ENCODE measurements around the gene FAM184B.
"Not testable (repeated sequence)": the region's sequence is repeated elsewhere in the genome, so short reads cannot be mapped to it uniquely, and the experiment has no call there.

The FAM184B gene

DNA sequence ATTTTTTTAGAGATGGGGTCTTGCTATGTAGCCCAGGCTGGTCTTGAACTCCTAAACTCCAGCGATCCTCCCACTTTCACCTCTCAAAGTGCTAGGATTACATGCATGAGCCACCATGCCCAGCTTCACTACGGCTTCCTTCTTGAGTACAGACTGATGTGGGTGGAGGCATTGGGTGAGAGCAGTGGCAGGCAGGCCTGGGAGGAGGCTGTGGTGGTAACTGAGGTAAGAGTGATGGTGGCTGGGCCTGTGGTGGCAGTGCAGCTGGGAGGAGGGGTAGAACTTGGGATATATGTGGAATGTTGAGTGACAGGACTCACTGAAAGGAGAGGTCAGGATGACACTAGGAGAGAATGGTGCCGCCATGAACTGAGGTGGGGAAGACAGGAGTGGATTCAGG, 86.1 kb downstream of the FAM184B start:
- no peak for DNase-seq (ENCODE audit: extremely low read depth, low read depth)
- no peak for TF ChIP-seq CTCF (IDR thresholded peaks at IDR 0.05; ENCODE audit: low read depth, low read length, missing control alignments)

DNA sequence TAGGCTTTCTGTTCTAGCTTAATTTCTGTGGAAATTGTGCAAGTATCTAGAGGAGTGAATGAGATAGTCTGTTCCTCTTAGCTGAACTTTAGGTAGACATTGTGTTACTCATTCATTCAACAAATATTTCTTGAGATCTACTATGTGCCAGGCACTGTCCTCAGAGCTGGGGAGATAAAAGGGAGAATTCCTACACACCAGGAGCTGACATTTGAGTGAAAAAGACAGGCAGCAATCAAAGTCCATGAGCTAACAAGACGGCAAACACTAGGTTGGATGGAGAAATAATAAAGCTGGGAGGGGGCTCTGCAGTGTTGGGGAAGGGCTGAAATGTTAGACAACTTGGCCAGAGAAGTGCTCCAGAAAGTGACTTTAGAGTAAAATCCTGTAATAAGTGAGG, 86.9 kb downstream of the FAM184B start:
- no peak for TF ChIP-seq CTCF (IDR thresholded peaks at IDR 0.05; ENCODE audit: low read depth, low read length, missing control alignments)
- no peak for DNase-seq (ENCODE audit: extremely low read depth, low read depth)
- no peak overlapping the region for H3K4me3 ChIP-seq (replicated peaks; ENCODE audit: low read depth, low read length)

More for the DNA sequence above, 86.1 kb downstream of the FAM184B start:
- no peak overlapping the region for H3K4me3 ChIP-seq (replicated peaks; ENCODE audit: low read depth, low read length)

GRCh38 chr4:17690898-17691297, 90.5 kb downstream of the FAM184B start:
- no peak for DNase-seq (ENCODE audit: extremely low read depth, low read depth)
- no peak for TF ChIP-seq CTCF (IDR thresholded peaks at IDR 0.05; ENCODE audit: low read depth, low read length, missing control alignments)
- no peak overlapping the region for H3K4me3 ChIP-seq (replicated peaks; ENCODE audit: low read depth, low read length)

- DNase-seq (ENCODE audit: extremely low read depth, low read depth) = no peak
- no peak for TF ChIP-seq CTCF (IDR thresholded peaks at IDR 0.05; ENCODE audit: low read depth, low read length, missing control alignments)
These were observed 91.3 kb downstream of the FAM184B start for GRCh38 chr4:17690135-17690534.

GRCh38 chr4:17688011-17688441, 93.4 kb downstream of the FAM184B start:
- no peak for TF ChIP-seq CTCF (IDR thresholded peaks at IDR 0.05; ENCODE audit: low read depth, low read length, missing control alignments)
- no peak for DNase-seq (ENCODE audit: extremely low read depth, low read depth)
- no peak overlapping the region for H3K4me3 ChIP-seq (replicated peaks; ENCODE audit: low read depth, low read length)

More at GRCh38 chr4:17690135-17690534, 91.3 kb downstream of the FAM184B start:
- no peak overlapping the region for H3K4me3 ChIP-seq (replicated peaks; ENCODE audit: low read depth, low read length)

DNA sequence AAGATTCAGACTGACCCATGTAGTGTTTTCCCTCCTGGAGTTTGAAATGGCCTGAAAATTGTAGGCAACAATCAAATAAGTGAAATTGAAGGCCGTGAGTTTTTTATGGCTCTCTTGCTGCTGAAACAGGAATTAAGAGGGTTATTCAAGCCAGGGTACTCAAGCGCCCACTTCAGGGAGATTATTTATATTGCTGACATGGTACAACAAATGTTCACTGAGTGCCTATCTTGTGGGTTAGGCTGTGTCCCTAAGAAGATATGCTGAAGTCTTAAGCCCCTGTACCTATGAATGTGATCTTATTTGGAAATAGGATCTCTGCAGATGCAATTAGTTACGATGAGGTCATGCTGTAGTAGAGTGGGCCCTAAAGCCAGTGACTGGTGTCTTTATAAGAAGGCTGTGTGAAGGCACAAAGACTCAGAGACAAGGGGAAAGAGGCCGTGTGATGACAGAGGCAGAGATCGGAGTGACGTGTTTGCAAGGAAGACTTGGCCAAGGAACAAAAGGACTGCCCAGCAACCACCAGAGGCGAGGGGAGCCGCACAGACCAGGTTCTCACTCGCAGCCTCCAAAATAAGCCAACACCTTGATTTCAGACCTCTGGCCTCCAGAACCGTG, 94.1 kb downstream of the FAM184B start:
- no peak overlapping the region for H3K4me3 ChIP-seq (replicated peaks; ENCODE audit: low read depth, low read length)
- no peak for DNase-seq (ENCODE audit: extremely low read depth, low read depth)
- no peak for TF ChIP-seq CTCF (IDR thresholded peaks at IDR 0.05; ENCODE audit: low read depth, low read length, missing control alignments)

DNA sequence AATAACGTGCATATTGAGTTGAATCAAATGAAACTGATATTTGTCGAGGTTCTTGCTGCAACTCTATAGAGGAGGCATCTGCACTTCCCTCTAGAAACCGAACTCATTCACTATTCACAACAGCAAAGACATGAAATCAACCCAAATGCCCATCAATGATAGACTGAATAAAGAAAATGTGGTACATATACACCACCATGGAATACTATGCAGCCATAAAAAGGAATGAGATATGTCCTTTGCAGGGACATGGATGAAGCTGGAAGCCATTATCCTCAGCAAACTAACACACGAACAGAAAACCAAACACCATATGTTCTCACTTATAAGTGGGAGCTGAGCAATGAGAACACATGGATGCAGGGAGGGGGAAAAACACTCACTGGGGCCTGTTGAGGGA, 96.8 kb downstream of the FAM184B start:
- DNase-seq (ENCODE audit: extremely low read depth, low read depth); H3K4me3 ChIP-seq (replicated peaks; ENCODE audit: low read depth, low read length): not testable (repeated sequence)

Data from HFF-Myc (cell line).